Measurements from ENCODE around the gene SLC41A2. TPM values are rescaled to one million over a fixed set of nuclear protein-coding genes. Genes with fewer than 3 reads are reported as not detected.

The SLC41A2 gene
- total RNA-seq, 1 experiment from 2014 or later: 48.1 TPM

GRCh38 chr12:104998423-104999346, 40.6 kb upstream of the SLC41A2 start:
- H3K27me3 Mint-ChIP-seq (ENCODE audit: unreplicated experiment): no peaks in the 10 kb centered on the region
- peaks cover 23% of the 10 kb centered on the region for H3K4me1 Mint-ChIP-seq (ENCODE audit: low read depth, unreplicated experiment)
- H3K4me3 Mint-ChIP-seq (ENCODE audit: low read depth, unreplicated experiment): no peak overlapping the region
- CTCF ChIA-PET: no interaction called here
- H3K27ac Mint-ChIP-seq (ENCODE audit: unreplicated experiment): peak overlapping the region; percentile 15
- H3K9me3 Mint-ChIP-seq (ENCODE audit: low read depth, unreplicated experiment): no peaks in the 10 kb centered on the region
- peaks cover 20% of the 10 kb centered on the region for H3K36me3 Mint-ChIP-seq (ENCODE audit: insufficient read depth, unreplicated experiment)
- peak; percentile 60 for DNase-seq
- BruUV-seq (replicated peaks): no TSS peak
- TF ChIP-seq CTCF (IDR thresholded peaks at IDR 0.05; ENCODE audit: unreplicated experiment): no peak
- intact Hi-C loops (cut with micrococcal nuclease; ENCODE audit: unreplicated experiment): no loop called here

GRCh38 chr12:104997541-104997940, 39.5 kb upstream of the SLC41A2 start:
- peaks cover 25% of the 10 kb centered on the region for H3K36me3 Mint-ChIP-seq (ENCODE audit: insufficient read depth, unreplicated experiment)
- CTCF ChIA-PET: no interaction called here
- BruUV-seq (replicated peaks): no TSS peak
- intact Hi-C loops (cut with micrococcal nuclease; ENCODE audit: unreplicated experiment): no loop called here
- H3K27ac Mint-ChIP-seq (ENCODE audit: unreplicated experiment): no peak overlapping the region
- H3K4me1 Mint-ChIP-seq (ENCODE audit: low read depth, unreplicated experiment): peaks cover 23% of the 10 kb centered on the region
- H3K27me3 Mint-ChIP-seq (ENCODE audit: unreplicated experiment): no peaks in the 10 kb centered on the region
- no peak for DNase-seq
- no peak for TF ChIP-seq CTCF (IDR thresholded peaks at IDR 0.05; ENCODE audit: unreplicated experiment)
- H3K4me3 Mint-ChIP-seq (ENCODE audit: low read depth, unreplicated experiment): no peak overlapping the region
- no peaks in the 10 kb centered on the region for H3K9me3 Mint-ChIP-seq (ENCODE audit: low read depth, unreplicated experiment)

- intact Hi-C loops (cut with micrococcal nuclease; ENCODE audit: unreplicated experiment): no loop called here
- peaks cover 27% of the 10 kb centered on the region for H3K4me1 Mint-ChIP-seq (ENCODE audit: low read depth, unreplicated experiment)
- no peaks in the 10 kb centered on the region for H3K9me3 Mint-ChIP-seq (ENCODE audit: low read depth, unreplicated experiment)
Observed at GRCh38 chr12:104994336-104994735, 36.2 kb upstream of the SLC41A2 start.

GRCh38 chr12:104991565-104992128, 33.6 kb upstream of the SLC41A2 start:
- H3K27me3 Mint-ChIP-seq (ENCODE audit: unreplicated experiment): no peaks in the 10 kb centered on the region
- peaks cover 44% of the 10 kb centered on the region for H3K36me3 Mint-ChIP-seq (ENCODE audit: insufficient read depth, unreplicated experiment)
- no peak for TF ChIP-seq CTCF (IDR thresholded peaks at IDR 0.05; ENCODE audit: unreplicated experiment)
- no peaks in the 10 kb centered on the region for H3K9me3 Mint-ChIP-seq (ENCODE audit: low read depth, unreplicated experiment)
- BruUV-seq (replicated peaks): no TSS peak
- H3K4me1 Mint-ChIP-seq (ENCODE audit: low read depth, unreplicated experiment): peaks cover 24% of the 10 kb centered on the region
- no peak overlapping the region for H3K4me3 Mint-ChIP-seq (ENCODE audit: low read depth, unreplicated experiment)
- CTCF ChIA-PET: no interaction called here
- intact Hi-C loops (cut with micrococcal nuclease; ENCODE audit: unreplicated experiment): no loop called here
- no peak for DNase-seq
- no peak overlapping the region for H3K27ac Mint-ChIP-seq (ENCODE audit: unreplicated experiment)

More at GRCh38 chr12:104994336-104994735, 36.2 kb upstream of the SLC41A2 start:
- BruUV-seq (replicated peaks): no TSS peak
- no peak overlapping the region for H3K4me3 Mint-ChIP-seq (ENCODE audit: low read depth, unreplicated experiment)
- CTCF ChIA-PET: no interaction called here
- DNase-seq: no peak
- H3K27ac Mint-ChIP-seq (ENCODE audit: unreplicated experiment): no peak overlapping the region
- H3K36me3 Mint-ChIP-seq (ENCODE audit: insufficient read depth, unreplicated experiment): peaks cover 41% of the 10 kb centered on the region
- H3K27me3 Mint-ChIP-seq (ENCODE audit: unreplicated experiment): no peaks in the 10 kb centered on the region
- no peak for TF ChIP-seq CTCF (IDR thresholded peaks at IDR 0.05; ENCODE audit: unreplicated experiment)
